GM23338 (cell line): ENCODE results near the gene STPG4.

Experiments
- CREB1 ChIP-seq: fragments of 250-450 bp; sonication (Bioruptor Pico); IDR thresholded peaks from 2 replicates; pipeline ENCODE4 v1.5.0; 2020; ENCODE audit warnings: low read depth, mild to moderate bottlenecking, moderate library complexity
- CTCF ChIP-seq, 2 experiments: fragments of 200-600 bp in 1 of 2; sonication (generic) in 1 of 2; conservative IDR thresholded peaks; 2 replicates each; pipeline versions ENCODE4 v1.5.1 to v1.6.1; 2016 to 2017; ENCODE audit warnings: antibody characterized with exemption in 2 of 2, low read depth in 2 of 2, mild to moderate bottlenecking in 2 of 2, moderate library complexity in 1 of 2
- EZH2 ChIP-seq: fragments of 200-600 bp; sonication (generic); IDR thresholded peaks from one replicate; pipeline ENCODE4 v1.8.0; 2017; ENCODE audit warnings: antibody characterized with exemption, mild to moderate bottlenecking, low read depth; ENCODE audit not compliant: unreplicated experiment
- JUNB ChIP-seq: IDR thresholded peaks from one replicate; pipeline ENCODE4 v1.6.1; 2016; ENCODE audit warnings: antibody characterized with exemption; ENCODE audit not compliant: unreplicated experiment
- POLR2AphosphoS5 ChIP-seq: IDR thresholded peaks from 2 replicates; pipeline ENCODE4 v1.6.1; 2016; ENCODE audit warnings: antibody characterized with exemption, low read depth
- STAT1 ChIP-seq: IDR thresholded peaks from one replicate; pipeline ENCODE4 v1.6.1; 2016; ENCODE audit warnings: antibody characterized with exemption; ENCODE audit not compliant: unreplicated experiment
- ZNF331 ChIP-seq: fragments of 250-450 bp; sonication (Bioruptor Pico); IDR thresholded peaks from 2 replicates; pipeline ENCODE4 v1.5.0; 2020; ENCODE audit warnings: low read depth, mild to moderate bottlenecking, moderate library complexity
- ZNF462 ChIP-seq: fragments of 250-450 bp; sonication (Bioruptor Pico); IDR thresholded peaks from 2 replicates; pipeline ENCODE4 v1.5.0; 2020; ENCODE audit warnings: mild to moderate bottlenecking, moderate library complexity

- TF ChIP-seq EZH2: no peak
- TF ChIP-seq ZNF462 (CRISPR knock-in tag): no peak
- no peak for TF ChIP-seq CTCF (conservative IDR thresholded peaks at IDR 0.05; ENCODE audit: low read depth in 2 of 2)
- TF ChIP-seq POLR2AphosphoS5: no peak
- TF ChIP-seq JUNB: no peak
- no peak for TF ChIP-seq STAT1
- no peak for TF ChIP-seq ZNF331 (CRISPR knock-in tag)
- TF ChIP-seq CREB1 (CRISPR knock-in tag): no peak
Measured at GRCh38 chr2:47050762-47051161, 104.3 kb downstream of the STPG4 start.
